ENCODE data around the gene PHKA1. TPM values are rescaled to one million over a fixed set of nuclear protein-coding genes. Genes with fewer than 3 reads are reported as not detected.

Gene PHKA1
- total RNA-seq, 1 experiment from 2014 or later, result 7.4 TPM

DNA sequence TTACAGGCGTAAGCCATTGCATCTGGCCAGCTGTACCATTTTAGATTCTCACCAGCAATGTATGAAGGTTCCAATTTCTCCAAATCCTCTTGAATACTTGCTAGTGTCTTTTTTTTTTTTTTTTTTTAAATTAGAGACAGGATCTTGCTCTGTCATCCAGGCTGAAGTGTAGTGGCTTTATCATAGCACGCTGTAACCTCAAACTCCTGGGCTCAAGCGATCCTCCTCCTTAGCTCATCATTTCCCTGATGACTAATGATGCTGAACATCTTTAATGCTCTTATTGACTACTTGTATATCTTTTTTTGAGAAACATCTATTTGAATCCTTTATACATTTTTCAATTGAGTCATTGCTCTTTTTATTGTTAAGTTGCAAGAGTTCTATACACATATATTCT lies 181.7 kb downstream of the PHKA1 start:
- DNase-seq, result no peak
- no TSS peak for BruUV-seq (replicated peaks)
- TF ChIP-seq CTCF (IDR thresholded peaks at IDR 0.05; ENCODE audit: unreplicated experiment), result no peak
- CTCF ChIA-PET, result no interaction called here
- intact Hi-C loops (cut with micrococcal nuclease; ENCODE audit: unreplicated experiment), result no loop called here
- H3K27ac Mint-ChIP-seq (ENCODE audit: unreplicated experiment), result no peak overlapping the region
- H3K4me1 Mint-ChIP-seq (ENCODE audit: low read depth, unreplicated experiment), result peaks cover under 1% of the 10 kb centered on the region
- no peak overlapping the region for H3K4me3 Mint-ChIP-seq (ENCODE audit: low read depth, unreplicated experiment)
- no peaks in the 10 kb centered on the region for H3K36me3 Mint-ChIP-seq (ENCODE audit: insufficient read depth, unreplicated experiment)
- H3K9me3 Mint-ChIP-seq (ENCODE audit: low read depth, unreplicated experiment), result no peaks in the 10 kb centered on the region
- no peaks in the 10 kb centered on the region for H3K27me3 Mint-ChIP-seq (ENCODE audit: unreplicated experiment)

Other genes with a start within 250 kb of the PHKA1 start
- 52.0 and 52.5 TPM in 2 replicates for gene HDAC8, start 141.5 kb downstream of the PHKA1 start, total RNA-seq (2022)
- gene DMRTC1B, start 62.6 kb upstream of the PHKA1 start, total RNA-seq (2022), result not detected in 2 replicates
- gene FAM236B, start 68.4 kb upstream of the PHKA1 start, total RNA-seq (2022), result not detected in 2 replicates
- gene FAM236D, start 93.9 kb upstream of the PHKA1 start, total RNA-seq (2022), result not detected in 2 replicates
- gene FAM236C, start 198.3 kb upstream of the PHKA1 start, total RNA-seq (2022), result not detected in 2 replicates
- gene FAM236A, start 223.9 kb upstream of the PHKA1 start, total RNA-seq (2022), result not detected in 2 replicates
- not detected in 2 replicates for gene DMRTC1, start 229.5 kb upstream of the PHKA1 start, total RNA-seq (2022)